GM19468 (cell line): ENCODE measurements around the gene CD2AP.

Source experiments
- ATAC-seq: cut with Tn5 transposase; IDR thresholded peaks from one replicate; pipeline ENCODE4 v1.9.1; 2021; ENCODE audit warnings: mild to moderate bottlenecking, moderate library complexity, moderate number of reproducible peaks; ENCODE audit not compliant: unreplicated experiment; ENCODE audit errors: extremely low read depth

The CD2AP gene

GRCh38 chr6:47490676-47491075 lies 13.1 kb downstream of the CD2AP start:
- no peak for ATAC-seq

GRCh38 chr6:47492355-47492754 lies 14.8 kb downstream of the CD2AP start:
- no peak for ATAC-seq

- ATAC-seq, result no peak
Measured at GRCh38 chr6:47495207-47495606, 17.6 kb downstream of the CD2AP start.

- no peak for ATAC-seq
Measured at GRCh38 chr6:47495954-47496545, 18.5 kb downstream of the CD2AP start.

GRCh38 chr6:47496935-47497579 lies 19.5 kb downstream of the CD2AP start:
- no peak for ATAC-seq

- no peak for ATAC-seq
Measured at GRCh38 chr6:47502920-47503319, 25.3 kb downstream of the CD2AP start.

GRCh38 chr6:47509937-47510336 lies 32.3 kb downstream of the CD2AP start:
- no peak for ATAC-seq

GRCh38 chr6:47512872-47513271 lies 35.3 kb downstream of the CD2AP start:
- no peak for ATAC-seq

- no peak for ATAC-seq
Measured at GRCh38 chr6:47519279-47519678, 41.7 kb downstream of the CD2AP start.

GRCh38 chr6:47520282-47520681 lies 42.7 kb downstream of the CD2AP start:
- no peak for ATAC-seq

- no peak for ATAC-seq
Measured at GRCh38 chr6:47521961-47522360, 44.4 kb downstream of the CD2AP start.

GRCh38 chr6:47524136-47524845 lies 46.7 kb downstream of the CD2AP start:
- no peak for ATAC-seq

GRCh38 chr6:47525330-47526057 lies 47.9 kb downstream of the CD2AP start:
- no peak for ATAC-seq

GRCh38 chr6:47527274-47527673 lies 49.7 kb downstream of the CD2AP start:
- no peak for ATAC-seq

GRCh38 chr6:47529734-47530133 lies 52.1 kb downstream of the CD2AP start:
- no peak for ATAC-seq

GRCh38 chr6:47532981-47533585 lies 55.5 kb downstream of the CD2AP start:
- no peak for ATAC-seq

- no peak for ATAC-seq
Measured at GRCh38 chr6:47534063-47534462, 56.5 kb downstream of the CD2AP start.

- no peak for ATAC-seq
Measured at GRCh38 chr6:47535316-47536225, 58.0 kb downstream of the CD2AP start.

GRCh38 chr6:47536816-47537401 lies 59.3 kb downstream of the CD2AP start:
- ATAC-seq, result no peak
